Stimulated activated CD4-positive, alpha-beta T cell treated with anti-CD3 and anti-CD28 coated beads, Interleukin-2, amount 100 ng/mL, for 4 hours (primary cell): ENCODE results near the gene SECISBP2.

ENCODE experiments used
- DNase-seq: peaks from one replicate; pipeline ENCODE4 v3.0.0-alpha.2; 2020; ENCODE audit warnings: low read depth

The SECISBP2 gene

GRCh38 chr9:89383030-89383720 lies 64.9 kb downstream of the SECISBP2 start:
- no peak for DNase-seq

GRCh38 chr9:89383721-89384300 lies 65.5 kb downstream of the SECISBP2 start:
- DNase-seq: no peak

- DNase-seq: no peak
These were observed 66.5 kb downstream of the SECISBP2 start for GRCh38 chr9:89384783-89385182.

GRCh38 chr9:89386206-89386605 lies 67.9 kb downstream of the SECISBP2 start:
- DNase-seq: no peak

- DNase-seq: no peak
These were observed 68.5 kb downstream of the SECISBP2 start for GRCh38 chr9:89386797-89387196.

- no peak for DNase-seq
These were observed 69.0 kb downstream of the SECISBP2 start for GRCh38 chr9:89387197-89387849.

- DNase-seq: no peak
These were observed 70.0 kb downstream of the SECISBP2 start for GRCh38 chr9:89388084-89388867.

GRCh38 chr9:89388868-89389177 lies 70.5 kb downstream of the SECISBP2 start:
- no peak for DNase-seq

GRCh38 chr9:89390068-89390555 lies 71.8 kb downstream of the SECISBP2 start:
- DNase-seq: no peak

GRCh38 chr9:89390578-89391116 lies 72.3 kb downstream of the SECISBP2 start:
- no peak for DNase-seq

- DNase-seq: no peak
These were observed 73.3 kb downstream of the SECISBP2 start for GRCh38 chr9:89391585-89391984.

GRCh38 chr9:89394412-89394811 lies 76.1 kb downstream of the SECISBP2 start:
- no peak for DNase-seq

GRCh38 chr9:89395931-89396710 lies 77.8 kb downstream of the SECISBP2 start:
- DNase-seq: no peak

- DNase-seq: no peak
These were observed 79.2 kb downstream of the SECISBP2 start for GRCh38 chr9:89397471-89397870.

GRCh38 chr9:89398621-89399020 lies 80.3 kb downstream of the SECISBP2 start:
- DNase-seq: no peak

- DNase-seq: no peak
These were observed 82.3 kb downstream of the SECISBP2 start for GRCh38 chr9:89400403-89401116.

- DNase-seq: no peak
These were observed 84.6 kb downstream of the SECISBP2 start for GRCh38 chr9:89402695-89403427.

GRCh38 chr9:89404074-89404473 lies 85.8 kb downstream of the SECISBP2 start:
- no peak for DNase-seq

- DNase-seq: no peak
These were observed 87.5 kb downstream of the SECISBP2 start for GRCh38 chr9:89405826-89406225.

GRCh38 chr9:89407070-89407469 lies 88.8 kb downstream of the SECISBP2 start:
- DNase-seq: no peak
